SK-N-SH treated with all-trans-retinoic acid at 6 μM for 48 hours (cell line): Measurements from ENCODE around the gene SPATA25.

Experiments
- BACH2 ChIP-seq: fragments of 250-450 bp; sonication (Bioruptor Pico); IDR thresholded peaks from 2 replicates; pipeline ENCODE4 v1.9.0; 2021; ENCODE audit warnings: mild to moderate bottlenecking, borderline replicate concordance
- GLIS3 ChIP-seq: fragments of 250-450 bp; sonication (Bioruptor Pico); IDR thresholded peaks from 2 replicates; pipeline ENCODE4 v1.5.0; 2020; ENCODE audit warnings: mild to moderate bottlenecking, moderate library complexity
- TCF4 ChIP-seq: fragments of 250-450 bp; sonication (Bioruptor Pico); IDR thresholded peaks from 2 replicates; pipeline ENCODE4 v1.8.0; 2021; ENCODE audit warnings: mild to moderate bottlenecking, moderate library complexity, borderline replicate concordance
- TOX ChIP-seq: fragments of 250-450 bp; sonication (Bioruptor Pico); IDR thresholded peaks from 2 replicates; pipeline ENCODE4 v1.8.0; 2021; ENCODE audit warnings: mild to moderate bottlenecking, moderate library complexity, borderline replicate concordance
- ZFP3 ChIP-seq: fragments of 250-450 bp; sonication (Bioruptor Pico); IDR thresholded peaks from 2 replicates; pipeline ENCODE4 v1.5.0; 2020; ENCODE audit warnings: mild to moderate bottlenecking, moderate library complexity
- ZNF565 ChIP-seq: fragments of 450-650 bp; formaldehyde crosslinking; conservative IDR thresholded peaks from 2 replicates; pipeline ENCODE4 v1.5.0; 2020; ENCODE audit warnings: low read depth, mild to moderate bottlenecking, moderate library complexity
- ZNF8 ChIP-seq: fragments of 450-650 bp; formaldehyde crosslinking; IDR thresholded peaks from 2 replicates; pipeline ENCODE4 v1.5.0; 2020; ENCODE audit warnings: mild to moderate bottlenecking, moderate library complexity

DNA sequence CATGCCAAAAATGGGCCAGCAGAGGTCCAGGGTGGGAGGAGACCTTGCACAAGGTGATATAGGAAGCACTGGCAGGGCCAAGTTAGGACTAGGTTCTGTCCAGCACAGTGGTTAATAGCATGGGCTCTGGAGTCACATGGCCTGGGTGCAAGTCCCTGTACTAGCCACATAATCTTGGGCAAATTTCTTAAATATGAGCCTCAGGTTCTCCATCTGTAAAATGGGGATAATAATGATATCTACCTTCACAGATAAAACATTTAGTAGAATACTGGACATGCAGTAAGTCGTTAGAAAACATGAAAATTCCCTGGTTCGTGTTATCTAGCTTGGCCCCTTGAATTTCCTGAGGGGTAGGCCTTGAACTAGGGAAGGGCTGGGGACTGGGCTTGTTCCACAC lies 9.9 kb upstream of the SPATA25 start:
- TF ChIP-seq TCF4 (no peak), ZNF8 (no peak), GLIS3 (CRISPR knock-in tag) (no peak), ZFP3 (CRISPR knock-in tag) (no peak), ZNF565 (no peak), TOX (CRISPR knock-in tag) (no peak), BACH2 (CRISPR knock-in tag) (no peak)
